HepG2 (cell line): ENCODE measurements around the gene TSPAN2. TPM values are rescaled to one million over a fixed set of nuclear protein-coding genes. Genes with fewer than 3 reads are reported as not detected.

Experiments
- ATAC-seq: fragments of 200-7000 bp; cut with Tn5 transposase; 3 replicates; pipeline ENCODE4 v1.9.1; 2020; ENCODE audit warnings: mild to moderate bottlenecking, moderate library complexity
- BruUV-seq: library from RNA; stranded (reverse); fragments of 400-500 nt; replicated peaks from 2 replicates; lab custom pipeline; 2021; lab: Mats Ljungman, UMichigan
- CTCF ChIA-PET: fragments of 300-600 bp; formaldehyde crosslinking; extraction: SDS; loops from one replicate; lab custom pipeline; 2021; ENCODE audit warnings: low total read pairs, inconsistent platforms, low intra/inter-chr PET ratio; lab: Yijun Ruan, JAX
- POLR2A ChIA-PET: fragments of 350-600 bp; sonication (Branson Sonifier 250); formaldehyde crosslinking; loops from one replicate; lab custom pipeline; 2020; ENCODE audit warnings: antibody characterized with exemption, inconsistent platforms; lab: Yijun Ruan, JAX
- DNase-seq: peaks from one replicate; pipeline ENCODE4 v3.0.0-alpha.2; 2015; ENCODE audit warnings: low spot score
- FAIRE-seq: peaks from 3 replicates; lab custom pipeline; 2011; peaks lifted over from hg19 to GRCh38; lab: Jason Lieb, UNC
- H2AFZ ChIP-seq: one replicate; pipeline ENCODE4 v1.6.1; 2011; ENCODE audit warnings: low read length, inconsistent platforms
- H3K27ac ChIP-seq: fragments of 300-600 bp; 3 replicates; pipeline ENCODE4 v1.8.0; 2011; ENCODE audit warnings: mixed run types, mild to moderate bottlenecking, mixed read lengths, low read length, inconsistent platforms; ENCODE audit not compliant: insufficient read depth; ENCODE audit errors: extremely low read length
- H3K27me3 ChIP-seq, 2 experiments: fragments of 200-600 bp in 1 of 2; 2 replicates in 1 of 2; 3 replicates in 1 of 2; pipeline versions ENCODE4 v1.6.0 to v1.8.0; 2011; ENCODE audit warnings: low read length in 2 of 2, mild to moderate bottlenecking in 2 of 2, moderate library complexity in 2 of 2, inconsistent platforms in 1 of 2; ENCODE audit not compliant: insufficient read depth in 2 of 2, control insufficient read depth in 1 of 2
- H3K36me3 ChIP-seq, 2 experiments: fragments of 200-600 bp in 1 of 2; replicated peaks in 1 of 2; 2 replicates in 1 of 2; 3 replicates in 1 of 2; pipeline versions ENCODE4 v1.5.1 to v1.8.0; 2011; ENCODE audit warnings: low read length in 2 of 2, inconsistent platforms in 1 of 2; ENCODE audit not compliant: insufficient read depth in 2 of 2, control insufficient read depth in 1 of 2
- H3K4me1 ChIP-seq: 2 replicates; pipeline ENCODE4 v1.5.1; 2012; ENCODE audit warnings: low read length, inconsistent platforms; ENCODE audit not compliant: insufficient read depth
- H3K4me2 ChIP-seq: 2 replicates; pipeline ENCODE4 v1.6.0; 2011; ENCODE audit warnings: low read depth, low read length, inconsistent platforms
- H3K4me3 ChIP-seq, 3 experiments: fragments of 200-600 bp in 1 of 3; sonication (generic), shearing (Covaris generic) in 1 of 3; replicated peaks in 1 of 3; 2 replicates each; pipeline ENCODE4 v1.5.1; 2011 to 2016; ENCODE audit warnings: low read length in 3 of 3, inconsistent platforms in 2 of 3, low read depth in 2 of 3, mild to moderate bottlenecking in 2 of 3, control low read depth in 1 of 3, mixed read lengths in 1 of 3; ENCODE audit not compliant: insufficient read depth in 1 of 3
- H3K79me2 ChIP-seq: one replicate; pipeline ENCODE4 v1.6.1; 2011; ENCODE audit warnings: low read length, inconsistent platforms; ENCODE audit not compliant: insufficient read depth
- H3K9ac ChIP-seq: 2 replicates; pipeline ENCODE4 v1.6.0; 2011; ENCODE audit warnings: mild to moderate bottlenecking, low read depth, low read length, inconsistent platforms; ENCODE audit not compliant: insufficient read depth
- H3K9me3 ChIP-seq: 2 replicates; pipeline ENCODE4 v1.5.1; 2012; ENCODE audit warnings: mild to moderate bottlenecking, low read length
- H4K20me1 ChIP-seq: 2 replicates; pipeline ENCODE4 v1.6.0; 2011; ENCODE audit warnings: inconsistent platforms, mild to moderate bottlenecking, low read length, moderate library complexity; ENCODE audit not compliant: insufficient read depth
- ADNP ChIP-seq: sonication (generic); formaldehyde crosslinking; IDR thresholded peaks from 2 replicates; pipeline ENCODE4 v1.4.0; 2020; ENCODE audit warnings: missing genetic modification reagents
- CAMTA2 ChIP-seq: sonication (generic); formaldehyde crosslinking; IDR thresholded peaks from 2 replicates; pipeline ENCODE4 v1.4.0; 2020; ENCODE audit warnings: mild to moderate bottlenecking, missing genetic modification reagents, borderline replicate concordance
- CCDC6 ChIP-seq: sonication (generic); formaldehyde crosslinking; IDR thresholded peaks from 2 replicates; pipeline ENCODE4 v1.8.1; 2022; ENCODE audit warnings: mild to moderate bottlenecking, missing genetic modification reagents, moderate library complexity
- ELF3 ChIP-seq: IDR thresholded peaks from 2 replicates; pipeline ENCODE4 v1.6.1; 2016; ENCODE audit warnings: missing genetic modification reagents, missing compliant biosample characterization
- NFE2 ChIP-seq: sonication (generic); formaldehyde crosslinking; IDR thresholded peaks from 2 replicates; pipeline ENCODE4 v1.4.0; 2020; ENCODE audit warnings: missing genetic modification reagents
- RXRA ChIP-seq: sonication (generic); formaldehyde crosslinking; IDR thresholded peaks from 2 replicates; pipeline ENCODE4 v1.5.1; 2020; ENCODE audit warnings: missing genetic modification reagents
- SETDB1 ChIP-seq: sonication (generic); formaldehyde crosslinking; IDR thresholded peaks from 2 replicates; pipeline ENCODE4 v1.5.1; 2020; ENCODE audit warnings: missing genetic modification reagents, mild to moderate bottlenecking, borderline replicate concordance
- SYNCRIP ChIP-seq: fragments of 200-400 bp; formaldehyde crosslinking; IDR thresholded peaks from 2 replicates; pipeline ENCODE4 v1.6.1; 2018; ENCODE audit warnings: mild to moderate bottlenecking, low read depth, low read length; ENCODE audit not compliant: insufficient read depth
- ZNF460 ChIP-seq: sonication (generic); formaldehyde crosslinking; IDR thresholded peaks from 2 replicates; pipeline ENCODE4 v1.5.1; 2020; ENCODE audit warnings: missing genetic modification reagents, mild to moderate bottlenecking, borderline replicate concordance
- WGBS: methylation state at CpG from one replicate; pipeline ENCODE4 v1.1.6; 2017; ENCODE audit warnings: low lambda C conversion rate; 5-methylcytosine and 5-hydroxymethylcytosine counted together
- in situ Hi-C: cut with HindIII; loops from 2 replicates; pipeline ENCODE4 v1.10.0; 2017; ENCODE audit warnings: low pct_unique_long_range_greater_than_20kb; ENCODE audit not compliant: extremely low pct_ligation_motif_present
- intact Hi-C: fragments of 100-400 bp; cut with micrococcal nuclease; formaldehyde crosslinking; loops from one replicate; pipeline ENCODE4 v1.10.0; 2022; ENCODE audit not compliant: unreplicated experiment
- polyA plus RNA-seq, 8 experiments: library from polyadenylated mRNA; depleted of rRNA in 3 of 8; stranded (reverse) in 7 of 8; unstranded in 1 of 8; fragments of >200 nt; fragmentation: Illumina TruSeq in 4 of 8; extraction: Trizol in 4 of 8; gene quantifications; 2 replicates each; pipeline versions ENCODE4 v1.2.1 to v1.2.3, GENCODE V29; 2011 to 2016; ENCODE audit warnings: low read depth in 4 of 8, missing spikeins in 1 of 8, mixed read lengths in 1 of 8; ENCODE audit not compliant: insufficient read depth in 1 of 8
- total RNA-seq, 5 experiments: library from RNA; depleted of rRNA; stranded (reverse); fragments of >200 nt; fragmentation: Illumina TruSeq; extraction: Trizol; gene quantifications; 2 replicates each; pipeline ENCODE4 v1.2.3, GENCODE V29; 2016; ENCODE audit warnings: low read depth in 1 of 5

The TSPAN2 gene
- total and polyA plus RNA-seq, 2 of the 13 experiments (the other 11 are each of a cell fraction or from before 2014, with no cell fraction given): not detected

DNA sequence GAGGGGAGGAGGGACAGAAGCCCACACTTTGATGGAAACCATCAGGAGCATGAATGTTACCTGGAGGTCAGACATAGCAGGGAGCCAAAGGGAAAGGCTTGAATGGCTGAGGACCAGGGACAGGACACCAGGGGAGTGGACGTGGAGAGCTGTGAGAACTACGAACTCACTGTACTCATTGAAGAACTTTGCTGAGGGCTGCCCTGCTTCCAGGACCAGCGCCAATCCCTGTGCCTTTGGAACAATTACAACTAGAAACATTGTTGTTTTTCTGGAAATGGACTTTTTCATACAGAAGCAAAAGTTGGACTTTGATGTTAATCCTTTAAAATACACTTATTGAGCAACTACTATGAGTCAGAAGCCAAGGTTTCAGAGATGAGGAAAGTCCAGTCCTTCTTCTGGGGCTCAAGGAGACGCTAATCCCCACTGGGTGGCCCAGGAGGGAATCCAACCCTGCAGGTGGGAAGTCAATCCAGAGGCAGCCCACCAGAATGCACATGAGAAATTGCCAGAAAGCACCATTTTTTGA is 12.9 kb downstream of the TSPAN2 start:
- BruUV-seq: no TSS peak
- Histone ChIP-seq H3K4me2 (no peak overlapping the region), H3K9ac (no peak overlapping the region), H3K79me2 (no peaks in the 10 kb centered on the region), H3K9me3 (no peaks in the 10 kb centered on the region), H3K36me3 (no peaks in the 10 kb centered on the region), H2AFZ (no peak overlapping the region), H3K4me1 (no peaks in the 10 kb centered on the region), H3K4me3 (no peak overlapping the region), H3K27ac (no peak overlapping the region), H4K20me1 (no peaks in the 10 kb centered on the region), H3K27me3 (peaks cover 3 to 16% of the 10 kb centered on the region in 2 experiments)
- intact Hi-C loops: no loop called here
- ATAC-seq: no peak
- ChIA-PET POLR2A (no interaction called here), CTCF (no interaction called here)
- TF ChIP-seq SETDB1 (CRISPR knock-in tag): no peak
- TF ChIP-seq ZNF460 (CRISPR knock-in tag): no peak
- no peak for TF ChIP-seq RXRA (CRISPR knock-in tag)
- TF ChIP-seq SYNCRIP: no peak
- TF ChIP-seq CAMTA2 (CRISPR knock-in tag): no peak
- TF ChIP-seq ADNP (CRISPR knock-in tag): no peak
- no peak for TF ChIP-seq CCDC6
- TF ChIP-seq NFE2 (CRISPR knock-in tag): no peak
- FAIRE-seq: no peak
- DNase-seq: no peak
- WGBS: 8% methylated on average over 4 of the region's 4 CpGs
- in situ Hi-C loops: no loop called here

DNA sequence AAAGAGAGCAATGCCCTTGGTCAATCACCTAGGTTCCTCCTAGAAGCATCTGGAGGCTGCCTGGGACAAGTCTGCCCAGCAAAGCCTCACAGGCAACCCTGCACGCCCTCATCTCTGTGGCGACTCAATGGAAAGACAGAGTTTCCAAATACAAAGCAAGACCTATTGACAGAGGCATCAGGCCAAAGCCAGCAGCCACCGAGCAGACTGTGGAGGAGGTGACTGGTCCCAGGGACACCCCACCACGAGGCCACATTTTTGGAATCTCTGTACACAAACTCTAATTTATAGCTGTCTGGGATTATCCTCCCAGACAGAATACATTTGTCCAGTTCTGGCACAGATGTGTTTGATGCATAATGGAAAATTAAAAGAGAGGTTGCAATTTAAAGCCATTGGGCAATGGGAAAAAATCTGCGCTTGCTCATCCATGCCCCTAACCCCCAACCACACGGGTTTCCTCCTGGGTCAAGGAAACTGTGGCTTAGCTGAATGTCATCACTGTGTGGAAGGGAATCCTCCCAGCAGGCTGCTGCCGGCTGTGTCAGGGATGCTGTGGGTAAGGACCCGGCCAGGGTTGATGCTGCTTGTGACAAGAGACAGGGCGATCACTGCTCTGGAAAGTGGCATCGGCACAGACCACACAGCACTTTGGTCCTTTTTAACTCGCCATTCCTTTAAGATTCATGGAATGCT is 14.3 kb downstream of the TSPAN2 start:
- Histone ChIP-seq H3K9ac (no peak overlapping the region), H3K36me3 (no peaks in the 10 kb centered on the region), H3K9me3 (no peaks in the 10 kb centered on the region), H3K27ac (no peak overlapping the region), H2AFZ (no peak overlapping the region), H3K4me1 (no peaks in the 10 kb centered on the region), H3K4me3 (no peak overlapping the region), H3K79me2 (no peaks in the 10 kb centered on the region), H3K4me2 (no peak overlapping the region), H4K20me1 (no peaks in the 10 kb centered on the region), H3K27me3 (peaks cover 3 to 16% of the 10 kb centered on the region in 2 experiments)
- ATAC-seq: no peak
- TF ChIP-seq ELF3 (CRISPR knock-in tag): no peak
- BruUV-seq: no TSS peak
- in situ Hi-C loops (no loop called here), intact Hi-C loops (no loop called here)
- no peak for FAIRE-seq
- CTCF ChIA-PET: no interaction called here
- 35% methylated on average over 4 of the region's 11 CpGs for WGBS
- POLR2A ChIA-PET: no interaction called here
- DNase-seq: no peak
